Globus pallidus (tissue), 1 donor: ENCODE results near the gene POLR1D.
"Not testable (repeated sequence)": the region's sequence is repeated elsewhere in the genome, so short reads cannot be mapped to it uniquely, and the experiment has no call there.

Experiments used
- DNase-seq: peaks from one replicate; pipeline ENCODE4 v3.0.0-alpha.2; 2015; ENCODE audit warnings: low spot score

POLR1D gene

GRCh38 chr13:27617881-27618321, 3.8 kb upstream of the POLR1D start:
- DNase-seq: no peak

- DNase-seq: no peak
Observed at GRCh38 chr13:27619093-27619727, 2.5 kb upstream of the POLR1D start.

- no peak for DNase-seq
Observed at GRCh38 chr13:27619728-27620376, 1.8 kb upstream of the POLR1D start.

GRCh38 chr13:27620377-27621115, 1.1 kb upstream of the POLR1D start, which contains the start of gene LNX2:
Gene LNX2 (minus strand): TSS chr13:27620529. CDS start chr13:27581703, 38,826 bp downstream.
- DNase-seq: peak; percentile 97

GRCh38 chr13:27621116-27621365, 651 bp upstream of the POLR1D start:
- no peak for DNase-seq

GRCh38 chr13:27622102-27622820, 569 bp downstream of the POLR1D start:
- peak; percentile 21 for DNase-seq

- DNase-seq: peak; percentile 14
Observed at GRCh38 chr13:27622881-27623280, 1.2 kb downstream of the POLR1D start.

- no peak for DNase-seq
Observed at GRCh38 chr13:27624071-27624470, 2.4 kb downstream of the POLR1D start.

GRCh38 chr13:27625839-27626238, 4.1 kb downstream of the POLR1D start:
- no peak for DNase-seq

GRCh38 chr13:27627380-27627779, 5.7 kb downstream of the POLR1D start:
- peak; percentile 20 for DNase-seq

- DNase-seq: no peak
Observed at GRCh38 chr13:27628081-27628480, 6.4 kb downstream of the POLR1D start.

GRCh38 chr13:27628766-27629165, 7.1 kb downstream of the POLR1D start:
- not testable (repeated sequence) for DNase-seq

GRCh38 chr13:27631156-27631555, 9.5 kb downstream of the POLR1D start:
- DNase-seq: no peak

GRCh38 chr13:27631665-27632064, 10.0 kb downstream of the POLR1D start:
- DNase-seq: no peak

- DNase-seq: no peak
Observed at GRCh38 chr13:27632214-27632613, 10.5 kb downstream of the POLR1D start.

- no peak for DNase-seq
Observed at GRCh38 chr13:27632648-27633047, 11.0 kb downstream of the POLR1D start.

- DNase-seq: no peak
Observed at GRCh38 chr13:27634231-27634630, 12.5 kb downstream of the POLR1D start.

GRCh38 chr13:27634791-27635190, 13.1 kb downstream of the POLR1D start:
- no peak for DNase-seq

GRCh38 chr13:27635266-27635665, 13.6 kb downstream of the POLR1D start:
- DNase-seq: no peak

- no peak for DNase-seq
Observed at GRCh38 chr13:27636589-27637288, 15.0 kb downstream of the POLR1D start.

GRCh38 chr13:27637289-27637626, 15.6 kb downstream of the POLR1D start:
- no peak for DNase-seq

GRCh38 chr13:27638001-27638400, 16.3 kb downstream of the POLR1D start:
- DNase-seq: no peak
